K562 (cell line): ENCODE results near the gene SPOCD1. TPM values are rescaled to one million over a fixed set of nuclear protein-coding genes. Genes with fewer than 3 reads are reported as not detected.

Experiments
- ATAC-seq: fragments of 200-7000 bp; cut with Tn5 transposase; 3 replicates; pipeline ENCODE4 v1.9.1; 2020; ENCODE audit warnings: moderate library complexity
- BruUV-seq: library from RNA; stranded (reverse); fragments of 400-500 nt; replicated peaks from 2 replicates; lab custom pipeline; 2021; lab: Mats Ljungman, UMichigan
- CTCF ChIA-PET: fragments of 300-600 bp; formaldehyde crosslinking; extraction: SDS; loops from one replicate; lab custom pipeline; 2021; ENCODE audit warnings: low intra/inter-chr PET ratio; lab: Yijun Ruan, JAX
- POLR2A ChIA-PET: fragments of 300-600, 350-650 bp; sonication (Branson Sonifier 250); formaldehyde crosslinking; extraction: SDS; loops from one replicate; lab custom pipeline; 2021; ENCODE audit warnings: antibody characterized with exemption, inconsistent platforms; lab: Yijun Ruan, JAX
- DNase-seq, 4 experiments: peaks; one replicate each; pipeline versions ENCODE4 v3.0.0 to v3.0.0-alpha.2; 2011 to 2018; ENCODE audit warnings: low spot score in 3 of 4, mixed read lengths in 3 of 4; ENCODE audit errors: extremely low read depth in 1 of 4
- FAIRE-seq: peaks from 2 replicates; lab custom pipeline; 2011; peaks lifted over from hg19 to GRCh38; lab: Jason Lieb, UNC
- H2AFZ ChIP-seq: 2 replicates; pipeline ENCODE4 v1.6.0; 2011; ENCODE audit warnings: low read depth, low read length, control low read depth, inconsistent platforms
- H3K27ac ChIP-seq: fragments of 200-600 bp; 3 replicates; pipeline ENCODE4 v1.8.0; 2011; ENCODE audit warnings: low read depth, mild to moderate bottlenecking, control low read depth, inconsistent platforms, low read length, moderate library complexity, mixed read lengths; ENCODE audit errors: extremely low read depth
- H3K27me3 ChIP-seq, 2 experiments: fragments of 300-600 bp in 1 of 2; 2 replicates in 1 of 2; 3 replicates in 1 of 2; pipeline versions ENCODE4 v1.6.0 to v1.8.0; 2011; ENCODE audit warnings: inconsistent platforms in 2 of 2, low read length in 2 of 2, mild to moderate bottlenecking in 1 of 2, mixed read lengths in 1 of 2, moderate library complexity in 1 of 2; ENCODE audit not compliant: control insufficient read depth in 2 of 2, insufficient read depth in 2 of 2
- H3K36me3 ChIP-seq: fragments of 300-600 bp; 3 replicates; pipeline ENCODE4 v1.8.0; 2011; ENCODE audit warnings: mild to moderate bottlenecking, low read length, inconsistent platforms; ENCODE audit not compliant: control insufficient read depth, insufficient read depth
- H3K4me1 ChIP-seq, 2 experiments: fragments of 200-600 bp in 1 of 2; replicated peaks in 1 of 2; 2 replicates in 1 of 2; 3 replicates in 1 of 2; pipeline versions ENCODE4 v1.5.1 to v1.8.0; 2011; ENCODE audit warnings: inconsistent platforms in 2 of 2, low read length in 2 of 2, mild to moderate bottlenecking in 1 of 2, mixed read lengths in 1 of 2, moderate library complexity in 1 of 2; ENCODE audit not compliant: control insufficient read depth in 2 of 2, insufficient read depth in 2 of 2
- H3K4me2 ChIP-seq: 2 replicates; pipeline ENCODE4 v1.6.1; 2011; ENCODE audit warnings: low read length, control low read depth, inconsistent platforms, mixed read lengths; ENCODE audit not compliant: insufficient read depth
- H3K4me3 ChIP-seq: fragments of 200-600 bp; sonication (generic), shearing (Covaris generic); 2 replicates; pipeline ENCODE4 v1.5.1; 2016; ENCODE audit warnings: control low read depth, inconsistent platforms
- H3K79me2 ChIP-seq: fragments of 200-600 bp; 3 replicates; pipeline ENCODE4 v1.8.0; 2011; ENCODE audit warnings: low read length, inconsistent platforms; ENCODE audit not compliant: control insufficient read depth, insufficient read depth
- H3K9ac ChIP-seq, 2 experiments: 2 replicates each; pipeline versions ENCODE4 v1.6.0 to v1.6.1; 2011; ENCODE audit warnings: low read depth in 2 of 2, low read length in 2 of 2, control low read depth in 1 of 2, inconsistent platforms in 1 of 2, mild to moderate bottlenecking in 1 of 2, mixed read lengths in 1 of 2; ENCODE audit not compliant: insufficient read depth in 1 of 2
- H3K9me1 ChIP-seq: one replicate; pipeline ENCODE4 v1.6.0; 2011; ENCODE audit warnings: inconsistent platforms, mild to moderate bottlenecking, low read length, moderate library complexity; ENCODE audit not compliant: control insufficient read depth, insufficient read depth
- H3K9me3 ChIP-seq: replicated peaks from 2 replicates; pipeline ENCODE4 v1.5.1; 2011; ENCODE audit warnings: low read depth, low read length, inconsistent platforms; ENCODE audit not compliant: control insufficient read depth, insufficient read depth
- H4K20me1 ChIP-seq: replicated peaks from 2 replicates; pipeline ENCODE4 v1.6.1; 2011; ENCODE audit warnings: low read length, inconsistent platforms, mixed read lengths; ENCODE audit not compliant: control insufficient read depth, insufficient read depth
- ADNP ChIP-seq: fragments of 200-800 bp; sonication (Bioruptor generic); IDR thresholded peaks from 2 replicates; pipeline ENCODE4 v1.6.1; 2016; ENCODE audit warnings: missing genetic modification characterization, missing compliant biosample characterization
- BCOR ChIP-seq: fragments of 450-650 bp; IDR thresholded peaks from 2 replicates; pipeline ENCODE4 v1.6.1; 2016
- CBFB ChIP-seq: sonication (generic); formaldehyde crosslinking; IDR thresholded peaks from 2 replicates; pipeline ENCODE4 v1.4.0; 2020; ENCODE audit warnings: mild to moderate bottlenecking, missing genetic modification reagents
- CBX8 ChIP-seq: fragments of 200-600 bp; sonication (generic); IDR thresholded peaks from 2 replicates; pipeline ENCODE4 v1.6.1; 2012; ENCODE audit warnings: borderline replicate concordance, mixed run types, low read depth, mild to moderate bottlenecking, moderate library complexity, mixed read lengths, low read length, control low read depth, inconsistent platforms; ENCODE audit not compliant: poor library complexity, severe bottlenecking; ENCODE audit errors: extremely low read depth
- FOS ChIP-seq: IDR thresholded peaks from 3 replicates; pipeline ENCODE4 v1.6.1; 2011; ENCODE audit not compliant: insufficient read length; ENCODE audit errors: extremely low read depth
- KDM1A ChIP-seq, 2 experiments: fragments of 450-650 bp; IDR thresholded peaks; 2 replicates each; pipeline ENCODE4 v1.6.1; 2016; ENCODE audit warnings: mild to moderate bottlenecking in 2 of 2
- LEF1 ChIP-seq: fragments of 450-650 bp; IDR thresholded peaks from 2 replicates; pipeline ENCODE4 v1.6.1; 2016; ENCODE audit warnings: mild to moderate bottlenecking
- RBM25 ChIP-seq: fragments of 200-400 bp; formaldehyde crosslinking; IDR thresholded peaks from 2 replicates; pipeline ENCODE4 v1.6.1; 2018; ENCODE audit warnings: low read length, low read depth, moderate library complexity; ENCODE audit not compliant: severe bottlenecking
- SMARCA5 ChIP-seq: fragments of 450-650 bp; IDR thresholded peaks from 2 replicates; pipeline ENCODE4 v1.6.1; 2016
- WGBS: fragments of 100-300 bp; shearing (Covaris generic); methylation state at CpG from one replicate; pipeline ENCODE4 v1.1.6; 2016; ENCODE audit warnings: low coverage, mixed read lengths; ENCODE audit not compliant: insufficient coverage; ENCODE audit errors: missing lambda C conversion rate; 5-methylcytosine and 5-hydroxymethylcytosine counted together
- in situ Hi-C: fragments of 300-500 bp; cut with MboI; formaldehyde crosslinking; loops from 4 replicates; pipeline ENCODE4 v1.15.0; 2018; ENCODE audit warnings: inconsistent platforms, mixed read lengths
- intact Hi-C: fragments of 100-400 bp; cut with micrococcal nuclease; formaldehyde crosslinking; loops from 2 replicates; pipeline ENCODE4 v1.14.2; 2022
- polyA plus RNA-seq, 8 experiments: library from polyadenylated mRNA; depleted of rRNA in 4 of 8; stranded (reverse) in 5 of 8; unstranded in 3 of 8; fragments of >200 nt; fragmentation: Nextera tagmentation in 2 of 8; fragmentation: Illumina TruSeq in 1 of 8; extraction: Ambion mirVana in 2 of 8; extraction: Trizol in 1 of 8; gene quantifications; 2 replicates each; pipeline versions ENCODE4 v1.2.1 to v1.2.3, GENCODE V29; 2011 to 2014; ENCODE audit warnings: inconsistent platforms in 1 of 8, missing spikeins in 1 of 8
- total RNA-seq, 7 experiments: library from RNA; depleted of rRNA in 6 of 7; stranded (reverse); fragments of >200 nt in 6 of 7; fragmentation: Illumina TruSeq in 2 of 7; extraction: Trizol in 2 of 7; gene quantifications; 2 replicates each; pipeline versions ENCODE4 v1.2.1 to v1.2.3, GENCODE V29; 2011 to 2021; ENCODE audit warnings: low replicate concordance in 1 of 7
- TF ChIP-seq, protein P1 (sequence below): fragments of 250-450 bp; sonication (Bioruptor Pico); IDR thresholded peaks from 2 replicates; pipeline ENCODE4 v1.8.0; 2022; ENCODE audit warnings: inconsistent platforms, mild to moderate bottlenecking, moderate library complexity, borderline replicate concordance

Gene SPOCD1
- total and polyA plus RNA-seq, 9 of the 15 experiments (the other 6 are each of a cell fraction or from before 2014, with no cell fraction given) = 0.03 to 0.71 (median 0.26) TPM; not detected in 1

DNA sequence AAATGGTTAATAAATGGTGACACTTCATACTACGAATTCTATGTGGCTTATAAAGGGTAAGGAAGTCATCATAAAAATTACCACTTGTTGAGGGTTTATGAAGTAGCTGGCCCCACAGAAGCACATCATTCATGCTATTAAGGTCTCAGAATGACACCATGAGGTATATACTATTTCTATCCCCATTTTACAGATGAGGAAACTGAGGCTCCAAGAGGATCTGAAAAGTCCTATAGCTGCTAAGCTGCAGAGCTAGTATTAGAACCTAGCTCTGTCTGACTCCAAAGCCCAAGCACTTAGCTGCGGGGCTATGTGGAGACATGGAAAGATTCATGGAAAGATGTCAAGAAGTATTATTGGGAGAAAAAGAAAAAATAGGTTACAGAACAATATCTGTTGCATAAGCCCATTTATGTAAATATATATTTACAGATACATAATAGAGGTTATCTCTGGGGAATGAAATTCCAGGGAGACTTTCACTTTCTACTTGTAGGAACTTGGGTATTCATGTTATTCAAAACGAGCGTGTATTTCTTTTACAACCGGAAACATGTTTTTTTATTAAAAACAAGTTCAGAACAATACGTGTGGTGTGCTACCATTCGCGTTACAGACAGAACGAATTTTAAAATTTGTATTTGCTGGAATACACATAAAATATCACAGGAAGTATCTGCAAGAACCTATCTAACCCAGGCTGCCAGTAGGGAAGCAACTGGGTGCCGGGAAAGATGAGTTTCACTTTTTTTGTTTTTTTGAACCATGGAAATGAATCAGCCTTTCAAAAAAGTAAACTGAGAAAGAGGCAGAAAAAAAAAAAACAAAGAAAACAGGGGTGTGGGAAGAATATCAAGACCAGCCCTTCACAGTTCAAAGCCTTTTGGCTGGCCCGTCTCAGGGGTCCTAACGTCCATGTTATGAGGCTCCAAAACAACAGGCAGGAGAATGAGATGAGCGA lies 13.4 kb downstream of the SPOCD1 start:
- Histone ChIP-seq H3K36me3 (no peaks in the 10 kb centered on the region), H3K4me3 (no peak overlapping the region), H3K9ac (no peak overlapping the region), H3K9me3 (no peaks in the 10 kb centered on the region), H3K27ac (no peak overlapping the region), H4K20me1 (no peaks in the 10 kb centered on the region), H2AFZ (peak overlapping the region; percentile 52), H3K4me1 (peaks cover 3 to 16% of the 10 kb centered on the region in 2 experiments; a peak in 2 of 5 replicates), H3K79me2 (no peaks in the 10 kb centered on the region), H3K27me3 (peaks cover 16 to 26% of the 10 kb centered on the region in 2 experiments; a peak in 4 of 5 replicates), H3K4me2 (no peak overlapping the region), H3K9me1 (no peaks in the 10 kb centered on the region)
- no peak for ATAC-seq
- ChIA-PET CTCF (interaction anchor here (0.6 kb wide), 1 partner anchor 161 kb away, joined by 3 read pairs; no protein-coding TSS in a partner anchor), POLR2A (interaction anchor here (0.8 kb wide), 1 partner anchor 11 kb away, joined by 3 read pairs; no protein-coding TSS in a partner anchor)
- intact Hi-C loops (no loop called here), in situ Hi-C loops (no loop called here)
- DNase-seq = no peak
- 32% methylated on average over 13 of the region's 13 CpGs for WGBS
- TF ChIP-seq CBX8 (peak; percentile 49), KDM1A (IDR thresholded peaks at IDR 0.05) (peak; percentile 50 to 57; a peak in 3 of 4 replicates), SMARCA5 (peak; percentile 59; the same call in 1 of the 2 replicates), LEF1 (no peak), BCOR (peak; percentile 86), RBM25 (peak; percentile 89), CBFB (CRISPR knock-in tag) (no peak), FOS (no peak), ADNP (tag) (peak; percentile 72)
- TF ChIP-seq, protein P1, sequence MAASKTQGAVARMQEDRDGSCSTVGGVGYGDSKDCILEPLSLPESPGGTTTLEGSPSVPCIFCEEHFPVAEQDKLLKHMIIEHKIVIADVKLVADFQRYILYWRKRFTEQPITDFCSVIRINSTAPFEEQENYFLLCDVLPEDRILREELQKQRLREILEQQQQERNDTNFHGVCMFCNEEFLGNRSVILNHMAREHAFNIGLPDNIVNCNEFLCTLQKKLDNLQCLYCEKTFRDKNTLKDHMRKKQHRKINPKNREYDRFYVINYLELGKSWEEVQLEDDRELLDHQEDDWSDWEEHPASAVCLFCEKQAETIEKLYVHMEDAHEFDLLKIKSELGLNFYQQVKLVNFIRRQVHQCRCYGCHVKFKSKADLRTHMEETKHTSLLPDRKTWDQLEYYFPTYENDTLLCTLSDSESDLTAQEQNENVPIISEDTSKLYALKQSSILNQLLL (CRISPR knock-in tag) = no peak
- FAIRE-seq = peak; percentile 40
- BruUV-seq = no TSS peak
